Stimulated activated effector memory CD8-positive, alpha-beta T cell treated with anti-CD3 and anti-CD28 coated beads, Interleukin-12 subunit alpha, Interleukin-12 subunit beta, amount 100 ng/mL, for 72 hours (primary cell): ENCODE data around the gene ICAM4.
A peak's percentile ranks its signal among the peaks of the same experiment; 100 is the strongest.
"Not testable (repeated sequence)": the region's sequence is repeated elsewhere in the genome, so short reads cannot be mapped to it uniquely, and the experiment has no call there.

ENCODE experiments used
- ATAC-seq: fragments of 150-1000 bp; cut with Tn5 transposase; 2 replicates; pipeline ENCODE4 v1.10.0; 2021
- DNase-seq, 2 donors: peaks; one replicate each; pipeline ENCODE4 v3.0.0; 2021 to 2022; ENCODE audit warnings: low spot score in 2 of 2
- H3K27ac Mint-ChIP-seq: one replicate; pipeline ENCODE4 v1.8.0; 2022; ENCODE audit warnings: mild to moderate bottlenecking, mixed read lengths
- H3K36me3 Mint-ChIP-seq: one replicate; pipeline ENCODE4 v1.8.0; 2022; ENCODE audit warnings: mild to moderate bottlenecking, mixed read lengths
- H3K4me1 Mint-ChIP-seq: one replicate; pipeline ENCODE4 v1.8.0; 2022; ENCODE audit warnings: mixed read lengths
- H3K4me3 Mint-ChIP-seq: one replicate; pipeline ENCODE4 v1.8.0; 2022; ENCODE audit warnings: mild to moderate bottlenecking, mixed read lengths
- H3K9me3 Mint-ChIP-seq: one replicate; pipeline ENCODE4 v1.8.0; 2022; ENCODE audit warnings: mixed read lengths

Gene ICAM4

GRCh38 chr19:10286803-10287737 is at the start of gene ICAM4:
Gene ICAM4 (plus strand): TSS chr19:10286955. CDS start chr19:10287013, 58 bp downstream.
- peaks cover 81% of the 10 kb centered on the region for H3K36me3 Mint-ChIP-seq
- H3K4me1 Mint-ChIP-seq: peaks cover 80% of the 10 kb centered on the region
- H3K9me3 Mint-ChIP-seq: no peaks in the 10 kb centered on the region
- peak within 1 kb of the TSS; percentile 63 for H3K27ac Mint-ChIP-seq
- ATAC-seq (peak; percentile 30), DNase-seq (peak in 1 of 2 donors; percentile 66)
- peak within 1 kb of the TSS; percentile 96 for H3K4me3 Mint-ChIP-seq

GRCh38 chr19:10237702-10238101 is 49.1 kb upstream of the ICAM4 start:
- Mint-ChIP-seq H3K27ac (peak overlapping the region; percentile 82), H3K4me1 (peaks cover 23% of the 10 kb centered on the region), H3K4me3 (peak overlapping the region; percentile 35), H3K9me3 (no peaks in the 10 kb centered on the region), H3K36me3 (peaks cover 12% of the 10 kb centered on the region)
- DNase-seq (no peak), ATAC-seq (no peak)

- H3K4me1 Mint-ChIP-seq: peaks cover 23% of the 10 kb centered on the region
- peaks cover 12% of the 10 kb centered on the region for H3K36me3 Mint-ChIP-seq
- DNase-seq (no peak), ATAC-seq (peak; percentile 46)
- no peaks in the 10 kb centered on the region for H3K9me3 Mint-ChIP-seq
- peak overlapping the region; percentile 82 for H3K27ac Mint-ChIP-seq
- peak overlapping the region; percentile 35 for H3K4me3 Mint-ChIP-seq
These were observed 48.5 kb upstream of the ICAM4 start for GRCh38 chr19:10238172-10238783.

GRCh38 chr19:10241826-10242449 is 44.8 kb upstream of the ICAM4 start:
- not testable (repeated sequence) for H3K36me3 Mint-ChIP-seq, H3K27ac Mint-ChIP-seq, DNase-seq, ATAC-seq, H3K4me3 Mint-ChIP-seq, H3K9me3 Mint-ChIP-seq
- peaks cover 13% of the 10 kb centered on the region for H3K4me1 Mint-ChIP-seq

GRCh38 chr19:10243606-10244005 is 43.1 kb upstream of the ICAM4 start:
- no peak overlapping the region for H3K4me3 Mint-ChIP-seq
- H3K9me3 Mint-ChIP-seq: no peaks in the 10 kb centered on the region
- H3K4me1 Mint-ChIP-seq: peaks cover 5% of the 10 kb centered on the region
- H3K36me3 Mint-ChIP-seq: peaks cover 5% of the 10 kb centered on the region
- ATAC-seq (no peak), DNase-seq (no peak)
- no peak overlapping the region for H3K27ac Mint-ChIP-seq

- DNase-seq (no peak), ATAC-seq (peak; percentile 44)
- Mint-ChIP-seq H3K27ac (peak overlapping the region; percentile 76), H3K36me3 (no peaks in the 10 kb centered on the region), H3K4me3 (no peak overlapping the region), H3K9me3 (no peaks in the 10 kb centered on the region), H3K4me1 (no peaks in the 10 kb centered on the region)
These were observed 41.4 kb upstream of the ICAM4 start for GRCh38 chr19:10245189-10245939.

GRCh38 chr19:10246511-10246910 is 40.2 kb upstream of the ICAM4 start:
- Mint-ChIP-seq H3K4me1 (no peaks in the 10 kb centered on the region), H3K9me3 (no peaks in the 10 kb centered on the region), H3K36me3 (peaks cover 3% of the 10 kb centered on the region), H3K4me3 (no peak overlapping the region), H3K27ac (no peak overlapping the region)
- ATAC-seq (no peak), DNase-seq (no peak)

- DNase-seq (peak; percentile 94 to 96), ATAC-seq (peak; percentile 97)
- peaks cover 24% of the 10 kb centered on the region for H3K4me1 Mint-ChIP-seq
- H3K36me3 Mint-ChIP-seq: peaks cover 59% of the 10 kb centered on the region
- no peaks in the 10 kb centered on the region for H3K9me3 Mint-ChIP-seq
- H3K27ac Mint-ChIP-seq: peak within 1 kb of the TSS; percentile 93
- H3K4me3 Mint-ChIP-seq: peak within 1 kb of the TSS; percentile 92
These were observed 34.7 kb upstream of the ICAM4 start, which contains the start of gene MRPL4 for GRCh38 chr19:10251792-10252694. Gene MRPL4 (plus strand): TSS chr19:10252214. CDS start chr19:10252254, 40 bp downstream.

GRCh38 chr19:10252707-10253106 is 34.0 kb upstream of the ICAM4 start:
- H3K4me1 Mint-ChIP-seq: peaks cover 29% of the 10 kb centered on the region
- peaks cover 65% of the 10 kb centered on the region for H3K36me3 Mint-ChIP-seq
- no peaks in the 10 kb centered on the region for H3K9me3 Mint-ChIP-seq
- ATAC-seq (no peak), DNase-seq (no peak)
- peak overlapping the region; percentile 93 for H3K27ac Mint-ChIP-seq
- H3K4me3 Mint-ChIP-seq: peak overlapping the region; percentile 92

- Mint-ChIP-seq H3K4me1 (peaks cover 37% of the 10 kb centered on the region), H3K27ac (no peak overlapping the region), H3K9me3 (no peaks in the 10 kb centered on the region), H3K36me3 (peaks cover 80% of the 10 kb centered on the region), H3K4me3 (no peak overlapping the region)
- ATAC-seq: no peak
- no peak for DNase-seq
These were observed 32.5 kb upstream of the ICAM4 start for GRCh38 chr19:10254244-10254643.

- no peaks in the 10 kb centered on the region for H3K9me3 Mint-ChIP-seq
- ATAC-seq: no peak
- peak overlapping the region; percentile 83 for H3K27ac Mint-ChIP-seq
- H3K4me3 Mint-ChIP-seq: no peak overlapping the region
- no peak for DNase-seq
- H3K36me3 Mint-ChIP-seq: peaks cover 88% of the 10 kb centered on the region
- H3K4me1 Mint-ChIP-seq: peaks cover 46% of the 10 kb centered on the region
These were observed 31.4 kb upstream of the ICAM4 start for GRCh38 chr19:10255358-10255757.

GRCh38 chr19:10256551-10256950 is 30.2 kb upstream of the ICAM4 start:
- DNase-seq (no peak), ATAC-seq (no peak)
- Mint-ChIP-seq H3K4me1 (peaks cover 48% of the 10 kb centered on the region), H3K27ac (no peak overlapping the region), H3K36me3 (peaks cover 85% of the 10 kb centered on the region), H3K9me3 (no peaks in the 10 kb centered on the region), H3K4me3 (no peak overlapping the region)

- Mint-ChIP-seq H3K27ac (no peak overlapping the region), H3K36me3 (peaks cover 79% of the 10 kb centered on the region), H3K4me3 (no peak overlapping the region)
These were observed 29.7 kb upstream of the ICAM4 start for GRCh38 chr19:10256970-10257615.

More at GRCh38 chr19:10256970-10257615, 29.7 kb upstream of the ICAM4 start:
- peaks cover 42% of the 10 kb centered on the region for H3K4me1 Mint-ChIP-seq
- DNase-seq: no peak
- H3K9me3 Mint-ChIP-seq: no peaks in the 10 kb centered on the region
- ATAC-seq: no peak
